HG02763 (cell line): ENCODE data around the gene RRM1.

Source experiments
- ATAC-seq: cut with Tn5 transposase; IDR thresholded peaks from one replicate; pipeline ENCODE4 v1.9.1; 2021; ENCODE audit warnings: mild to moderate bottlenecking, moderate library complexity; ENCODE audit not compliant: unreplicated experiment

The RRM1 gene

GRCh38 chr11:4185561-4185960 lies 91.0 kb downstream of the RRM1 start:
- no peak for ATAC-seq

GRCh38 chr11:4186464-4187054 lies 92.0 kb downstream of the RRM1 start:
- no peak for ATAC-seq

- ATAC-seq = peak; percentile 91
Observed at GRCh38 chr11:4187055-4187988, 92.7 kb downstream of the RRM1 start.
